PFSK-1 (cell line): ENCODE results near the gene ERC2.

Experiments
- POLR2AphosphoS5 ChIP-seq: IDR thresholded peaks from 2 replicates; pipeline ENCODE4 v1.6.1; 2012; ENCODE audit warnings: low read depth, mild to moderate bottlenecking, control low read depth, low read length, moderate library complexity
- TAF1 ChIP-seq: IDR thresholded peaks from 2 replicates; pipeline ENCODE4 v1.6.1; 2012; ENCODE audit warnings: low read length, control low read depth, borderline replicate concordance; ENCODE audit not compliant: insufficient read depth
- TF ChIP-seq, protein P1 (sequence below), 2 experiments: IDR thresholded peaks; 2 replicates each; pipeline versions ENCODE4 v1.6.1 to v1.8.0; 2011 to 2012; ENCODE audit warnings: low read depth in 2 of 2, low read length in 2 of 2, control low read depth in 1 of 2, inconsistent platforms in 1 of 2, mild to moderate bottlenecking in 1 of 2, moderate library complexity in 1 of 2; ENCODE audit not compliant: insufficient read depth in 1 of 2

- TF ChIP-seq TAF1 (no peak), POLR2AphosphoS5 (no peak)
- TF ChIP-seq, protein P1, sequence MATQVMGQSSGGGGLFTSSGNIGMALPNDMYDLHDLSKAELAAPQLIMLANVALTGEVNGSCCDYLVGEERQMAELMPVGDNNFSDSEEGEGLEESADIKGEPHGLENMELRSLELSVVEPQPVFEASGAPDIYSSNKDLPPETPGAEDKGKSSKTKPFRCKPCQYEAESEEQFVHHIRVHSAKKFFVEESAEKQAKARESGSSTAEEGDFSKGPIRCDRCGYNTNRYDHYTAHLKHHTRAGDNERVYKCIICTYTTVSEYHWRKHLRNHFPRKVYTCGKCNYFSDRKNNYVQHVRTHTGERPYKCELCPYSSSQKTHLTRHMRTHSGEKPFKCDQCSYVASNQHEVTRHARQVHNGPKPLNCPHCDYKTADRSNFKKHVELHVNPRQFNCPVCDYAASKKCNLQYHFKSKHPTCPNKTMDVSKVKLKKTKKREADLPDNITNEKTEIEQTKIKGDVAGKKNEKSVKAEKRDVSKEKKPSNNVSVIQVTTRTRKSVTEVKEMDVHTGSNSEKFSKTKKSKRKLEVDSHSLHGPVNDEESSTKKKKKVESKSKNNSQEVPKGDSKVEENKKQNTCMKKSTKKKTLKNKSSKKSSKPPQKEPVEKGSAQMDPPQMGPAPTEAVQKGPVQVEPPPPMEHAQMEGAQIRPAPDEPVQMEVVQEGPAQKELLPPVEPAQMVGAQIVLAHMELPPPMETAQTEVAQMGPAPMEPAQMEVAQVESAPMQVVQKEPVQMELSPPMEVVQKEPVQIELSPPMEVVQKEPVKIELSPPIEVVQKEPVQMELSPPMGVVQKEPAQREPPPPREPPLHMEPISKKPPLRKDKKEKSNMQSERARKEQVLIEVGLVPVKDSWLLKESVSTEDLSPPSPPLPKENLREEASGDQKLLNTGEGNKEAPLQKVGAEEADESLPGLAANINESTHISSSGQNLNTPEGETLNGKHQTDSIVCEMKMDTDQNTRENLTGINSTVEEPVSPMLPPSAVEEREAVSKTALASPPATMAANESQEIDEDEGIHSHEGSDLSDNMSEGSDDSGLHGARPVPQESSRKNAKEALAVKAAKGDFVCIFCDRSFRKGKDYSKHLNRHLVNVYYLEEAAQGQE (IDR thresholded peaks at IDR 0.05; ENCODE audit: insufficient read depth in 1 of 2, low read depth in 2 of 2, low read length in 2 of 2): no peak
These were observed 92.6 kb downstream of the ERC2 start for GRCh38 chr3:56375654-56376053.
